Fibroblast of skin of abdomen (primary cell): Measurements from ENCODE around the gene OR52E6. TPM values are rescaled to one million over a fixed set of nuclear protein-coding genes. Genes with fewer than 3 reads are reported as not detected.

Experiments used
- DNase-seq: peaks from one replicate; pipeline ENCODE4 v3.0.0-alpha.2; 2013
- polyA plus RNA-seq, 2 experiments: library from polyadenylated mRNA; unstranded; fragments of 120-200 nt; gene quantifications; one replicate each; pipeline ENCODE4 v1.2.1, GENCODE V29; 2013; ENCODE audit not compliant: insufficient read length in 2 of 2

The OR52E6 gene
- not detected for polyA plus RNA-seq (2013, experiment 1 of 2; ENCODE audit: insufficient read length)
- not detected for polyA plus RNA-seq (2013, experiment 2 of 2; ENCODE audit: insufficient read length)

GRCh38 chr11:5841797-5842196 is at the start of gene OR52E6:
Gene OR52E6 (minus strand): TSS chr11:5841897. CDS start chr11:5841897, 0 bp downstream.
- DNase-seq, result no peak

- DNase-seq, result no peak
These were observed 49.6 kb upstream of the OR52E6 start for GRCh38 chr11:5891216-5891800.

GRCh38 chr11:5887661-5888060 is 46.0 kb upstream of the OR52E6 start:
- no peak for DNase-seq

- DNase-seq, result no peak
These were observed 45.5 kb upstream of the OR52E6 start for GRCh38 chr11:5887172-5887571.

- DNase-seq, result no peak
These were observed 40.1 kb upstream of the OR52E6 start for GRCh38 chr11:5881756-5882155.

DNA sequence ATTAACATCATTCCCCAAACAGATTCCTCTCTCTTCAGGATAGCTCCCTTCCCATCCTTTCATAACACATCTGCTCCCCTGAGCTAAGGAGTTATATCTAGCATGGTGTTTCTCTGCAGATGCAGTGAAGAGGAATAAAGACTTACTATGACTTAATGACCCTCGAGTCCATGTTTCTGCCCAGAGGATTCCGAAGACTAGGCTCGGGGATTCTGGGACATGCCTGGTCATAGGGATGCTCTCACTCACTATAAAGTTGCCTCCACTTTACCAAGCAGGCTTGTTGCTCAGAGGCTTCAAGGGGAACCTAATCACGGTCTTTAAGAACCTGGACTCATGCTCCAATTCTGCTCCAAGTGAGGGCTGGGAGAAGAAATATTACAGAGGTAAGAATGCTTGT is 38.6 kb upstream of the OR52E6 start, which contains the start of gene OR52E4:
Gene OR52E4 (plus strand): TSS at position 301 of the 400 bp plus-strand sequence. CDS start 3,664 bp downstream, outside the sequence.
- DNase-seq, result no peak

- no peak for DNase-seq
These were observed 36.9 kb upstream of the OR52E6 start for GRCh38 chr11:5878564-5878963.

DNA sequence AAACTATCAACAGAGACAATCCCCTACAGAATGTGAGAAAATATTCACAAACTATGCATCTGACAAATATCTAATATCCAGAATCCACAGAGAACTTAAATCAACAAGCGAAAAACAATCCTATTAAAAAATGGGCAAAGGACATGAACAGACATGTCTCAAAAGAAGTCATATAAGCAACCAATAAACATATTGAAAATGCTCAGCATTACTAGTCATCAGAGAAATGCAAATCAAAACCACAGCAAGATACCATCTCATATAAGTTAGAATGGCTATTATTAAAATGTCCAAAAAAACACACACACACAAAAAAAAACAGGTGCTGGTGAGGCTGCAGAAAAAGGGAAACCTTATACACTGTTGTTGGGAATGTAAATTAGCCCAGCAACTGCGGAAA is 24.1 kb upstream of the OR52E6 start:
- no peak for DNase-seq

DNA sequence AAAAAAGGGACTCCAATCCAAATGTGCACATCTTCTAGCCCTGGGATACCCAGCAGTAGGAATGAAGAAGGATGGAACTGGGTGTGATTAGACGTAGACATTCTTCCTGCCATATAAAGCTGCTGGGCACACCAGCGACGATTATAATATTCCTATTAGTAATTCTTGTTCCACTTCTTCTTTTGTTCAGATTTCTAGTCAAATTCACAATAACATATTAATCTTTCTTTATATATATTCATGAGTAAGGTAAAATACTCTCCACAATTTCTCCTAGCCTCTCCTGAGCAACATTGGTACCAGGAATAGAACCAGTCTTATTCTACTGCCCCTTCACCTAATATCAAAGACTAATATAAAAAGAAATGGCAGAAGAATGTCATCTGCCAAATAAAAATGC is 15.9 kb upstream of the OR52E6 start, which contains the start of gene OR52E8:
Gene OR52E8 (minus strand): TSS at position 101 of the 400 bp plus-strand sequence. CDS start 0 bp downstream, at position 101.
- no peak for DNase-seq

GRCh38 chr11:5851002-5851401 is 9.3 kb upstream of the OR52E6 start:
- DNase-seq, result no peak

DNA sequence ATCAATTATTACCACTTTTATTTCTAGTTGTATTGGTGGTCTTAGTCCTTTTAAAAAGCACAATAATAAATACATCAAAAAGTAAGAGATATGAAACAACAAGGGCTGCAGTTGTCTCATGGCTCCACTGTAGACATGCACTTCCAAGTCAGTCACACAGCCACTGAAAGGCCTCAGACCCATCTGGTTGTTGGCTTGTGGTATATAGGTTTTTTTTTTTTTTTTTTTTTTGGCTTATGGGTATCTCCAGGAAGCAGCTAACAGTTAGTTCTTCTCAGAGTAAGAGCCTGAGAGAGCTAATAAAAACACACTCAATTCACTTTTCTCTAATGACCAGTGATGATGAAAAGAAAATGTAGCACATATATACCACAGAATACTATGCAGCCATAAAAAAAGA is 6.0 kb upstream of the OR52E6 start:
- no peak for DNase-seq

DNA sequence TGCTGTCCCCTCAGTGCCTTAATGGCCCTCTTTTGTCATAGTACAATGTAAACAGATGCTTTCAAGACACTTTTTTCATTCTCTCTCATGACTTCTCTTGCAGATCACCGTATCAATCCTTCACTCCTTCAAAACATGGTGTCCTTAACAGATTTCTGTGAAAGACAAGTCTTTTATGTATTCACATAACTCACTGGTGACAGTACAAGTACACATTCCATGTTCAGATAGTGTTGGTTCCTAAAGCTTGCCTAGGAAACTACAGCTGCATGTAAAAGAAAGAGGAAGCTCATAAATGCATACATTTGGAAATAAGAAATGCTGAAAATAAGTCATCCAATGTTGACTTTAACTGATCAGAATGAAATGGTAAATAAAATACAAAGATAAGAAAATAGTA is 5.0 kb upstream of the OR52E6 start:
- no peak for DNase-seq

- DNase-seq, result no peak
These were observed 4.0 kb downstream of the OR52E6 start for GRCh38 chr11:5837695-5838094.

GRCh38 chr11:5833446-5833845 is 8.3 kb downstream of the OR52E6 start:
- DNase-seq, result no peak

DNA sequence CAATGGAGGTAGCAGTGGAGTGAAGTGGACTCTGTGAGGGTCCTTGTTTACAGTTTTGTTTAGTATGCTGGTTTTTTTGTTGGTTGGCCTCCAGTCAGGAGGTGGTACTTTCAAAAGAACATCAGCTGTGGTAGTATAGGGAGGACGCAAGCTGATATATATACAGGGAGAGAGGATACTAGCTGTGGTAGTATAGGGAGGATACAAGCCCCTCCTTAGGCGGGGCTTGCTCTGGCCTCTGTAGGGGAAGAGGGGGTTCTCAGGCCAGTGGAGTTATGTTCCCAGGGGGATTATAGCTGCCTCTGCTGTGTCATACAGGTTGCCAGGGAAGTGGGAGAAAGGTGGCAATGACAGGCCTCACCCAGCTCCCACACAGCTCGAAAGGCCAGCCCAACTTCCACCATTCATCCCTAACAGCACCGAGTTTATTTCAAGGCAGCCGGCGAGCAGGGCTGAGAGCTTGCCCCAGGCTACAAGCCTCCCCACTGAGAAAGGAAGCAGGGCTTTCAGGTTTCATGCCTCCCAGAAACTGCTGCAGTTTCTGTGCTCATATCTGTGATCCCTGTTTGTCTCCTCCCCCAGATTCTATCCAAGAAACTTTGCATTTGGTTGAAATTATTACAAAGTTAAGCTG is 10.4 kb downstream of the OR52E6 start:
- DNase-seq, result no peak

GRCh38 chr11:5818245-5818886 is 23.3 kb downstream of the OR52E6 start:
- DNase-seq, result no peak

- no peak for DNase-seq
These were observed 26.2 kb downstream of the OR52E6 start for GRCh38 chr11:5815534-5815933.

DNA sequence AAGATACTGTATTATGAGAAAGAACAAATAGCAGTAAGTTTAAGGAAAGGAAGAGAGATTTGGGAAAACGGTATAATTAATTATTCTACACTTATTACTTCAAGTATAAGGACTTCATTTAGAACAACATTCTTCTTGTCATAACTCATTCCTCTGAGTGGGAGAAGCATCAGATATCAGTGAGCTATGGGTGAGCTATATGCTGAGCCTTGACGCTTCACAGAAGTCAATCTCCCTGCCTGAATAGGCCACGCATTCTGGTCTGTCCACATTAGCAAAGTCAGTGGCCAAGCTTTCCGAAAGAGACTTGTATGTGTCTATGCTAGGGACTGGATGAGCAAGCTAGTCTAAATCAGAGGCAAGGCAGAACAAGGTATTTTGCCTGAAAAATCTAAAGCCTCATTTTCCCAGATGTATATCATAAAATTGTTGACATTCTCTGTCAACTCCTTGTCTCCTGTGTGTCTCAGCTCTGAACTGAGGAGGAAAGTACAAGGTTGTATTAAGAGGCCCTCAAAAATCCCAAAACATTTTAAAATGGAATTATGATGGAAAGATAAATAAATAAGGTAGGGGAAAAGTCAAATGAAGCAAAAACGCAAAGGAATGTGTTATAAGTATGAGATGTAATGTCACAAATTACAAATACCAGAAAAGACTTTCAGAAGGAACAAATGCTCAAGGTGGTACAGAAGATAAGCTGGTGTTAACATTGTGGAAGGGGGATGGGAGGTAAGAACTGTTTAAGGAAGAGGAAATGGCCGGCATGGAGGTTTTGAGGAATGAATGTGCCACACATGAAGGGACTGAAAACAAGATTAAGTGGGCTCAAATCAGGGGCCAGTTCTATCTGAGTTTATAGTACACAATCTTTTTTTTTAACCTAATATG is 31.5 kb downstream of the OR52E6 start:
- no peak for DNase-seq

GRCh38 chr11:5809122-5809519 is 32.6 kb downstream of the OR52E6 start:
- DNase-seq, result peak; percentile 3

GRCh38 chr11:5808500-5809121 is 33.1 kb downstream of the OR52E6 start, which contains the start of gene OR52N2:
Gene OR52N2 (plus strand): TSS chr11:5808924. CDS start chr11:5820336, 11,412 bp downstream.
- DNase-seq, result peak; percentile 62

DNA sequence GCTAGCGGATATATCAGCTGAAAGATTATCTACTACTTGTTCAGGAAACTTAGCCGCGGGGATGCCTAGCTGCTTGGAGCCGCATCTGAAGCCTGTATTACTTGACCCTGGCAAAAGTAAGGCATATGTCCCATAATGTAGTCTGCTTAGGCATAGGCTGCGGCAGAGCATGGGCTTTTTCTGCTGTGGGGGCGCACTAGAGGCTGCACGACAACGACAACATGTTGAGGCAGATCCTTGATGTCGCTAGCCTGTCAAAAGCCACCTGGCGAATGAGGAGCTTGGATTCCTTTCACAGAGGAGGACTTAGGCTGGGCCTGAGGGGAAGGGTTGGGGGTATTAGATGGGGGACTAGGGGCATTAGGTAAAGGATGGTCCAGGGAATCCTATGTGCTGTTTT is 34.1 kb downstream of the OR52E6 start:
- DNase-seq, result no peak

DNA sequence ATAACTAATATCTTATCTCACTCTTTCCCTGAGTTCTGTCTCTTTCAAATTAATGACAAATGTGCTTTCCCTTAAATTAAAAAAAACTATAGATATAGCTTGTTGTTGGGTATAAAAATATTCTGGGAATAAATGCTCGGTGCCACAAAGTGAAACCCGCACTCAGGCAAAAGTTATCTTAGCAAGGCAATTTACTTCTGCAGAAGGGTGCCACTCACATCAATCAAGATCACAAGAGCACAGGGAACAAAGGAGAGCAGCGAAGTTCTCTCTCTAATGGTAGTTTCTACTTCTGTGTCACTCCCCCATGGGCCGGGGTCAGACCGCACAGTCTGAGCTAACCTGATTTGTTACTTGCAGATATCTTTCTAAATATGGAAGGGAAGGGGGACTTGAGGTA is 37.7 kb downstream of the OR52E6 start:
- DNase-seq, result no peak
